ENCODE measurements around the gene NXPH4.
A peak's percentile ranks its signal among the peaks of the same experiment; 100 is the strongest.

Gene NXPH4

DNA sequence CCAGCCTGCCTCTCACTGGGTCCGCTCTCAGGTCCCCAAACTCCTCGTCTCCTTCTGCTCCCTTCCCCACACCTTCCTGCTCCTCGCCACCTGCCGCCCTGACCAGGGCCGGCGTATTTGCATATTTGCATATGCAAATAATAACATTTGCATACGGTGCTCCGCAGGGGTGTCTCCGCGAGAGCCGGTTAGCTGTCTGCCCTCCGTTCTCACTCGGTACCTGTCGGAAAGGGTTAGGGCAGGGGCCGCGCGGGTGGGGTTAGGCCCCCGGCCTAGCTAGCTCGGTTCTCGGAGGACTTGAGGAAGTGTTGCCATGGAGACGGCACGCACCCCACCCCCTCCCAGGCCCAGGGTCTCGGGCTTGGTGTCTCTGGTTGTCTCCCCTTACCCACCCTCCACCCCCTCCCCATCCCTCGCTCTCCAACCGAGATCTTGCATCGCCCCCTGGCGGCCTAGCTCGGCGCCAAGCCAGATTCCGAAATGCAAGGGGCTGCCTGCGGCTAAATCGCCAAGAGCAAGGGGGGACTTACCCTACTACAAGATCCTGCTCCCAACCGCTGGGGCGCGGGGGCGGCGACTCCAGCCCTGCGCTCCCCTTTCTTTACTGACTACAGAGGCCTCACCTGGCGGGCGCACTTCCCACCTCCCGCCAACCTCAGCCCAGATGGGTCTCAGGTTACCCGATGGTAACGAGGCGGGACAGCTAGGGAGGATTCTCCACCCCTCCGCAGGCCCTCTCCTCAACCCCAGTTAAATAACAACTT is 26.3 kb downstream of the NXPH4 start:
- DNase-seq (ENCODE audit: low read depth in 2 of 2), result peak; percentile 60 to 65

DNA sequence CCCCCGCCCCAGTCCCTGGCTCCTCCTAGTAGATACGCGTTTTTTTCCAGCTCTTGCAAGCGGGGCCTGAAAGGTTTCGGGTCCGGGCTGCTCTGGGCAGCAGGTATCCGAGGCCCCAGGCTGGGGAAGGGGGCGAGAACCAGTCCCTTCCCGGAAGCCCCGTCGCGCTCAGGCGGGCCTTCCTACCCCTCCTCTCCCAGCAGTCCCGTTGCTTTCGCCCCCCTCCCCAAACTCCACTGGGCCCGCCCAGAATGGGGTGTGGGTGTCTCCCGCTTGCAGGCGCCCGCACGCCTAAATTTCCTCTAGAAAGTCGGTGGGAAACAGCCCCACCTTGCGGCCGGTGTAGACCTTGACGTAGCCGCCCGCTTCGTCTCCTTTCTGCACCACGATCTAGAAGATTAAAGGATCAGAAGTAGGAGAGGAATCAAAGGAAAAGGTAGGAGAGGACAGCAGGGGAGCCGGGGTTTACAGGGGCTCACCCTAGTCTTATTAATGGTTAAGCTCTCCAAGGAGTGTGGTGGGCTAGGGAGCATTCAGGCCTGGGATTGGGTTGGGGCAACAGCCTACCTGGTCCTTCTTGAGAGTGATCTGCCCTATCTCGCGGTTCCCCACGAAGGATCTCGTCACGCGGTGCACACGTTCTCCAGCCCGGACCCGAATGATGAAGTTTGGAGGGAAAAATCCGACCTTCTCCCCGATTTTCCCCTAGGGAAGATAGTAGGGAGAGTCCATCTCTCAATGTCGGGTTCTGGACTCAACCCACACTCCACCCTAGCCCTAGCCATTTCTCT is 27.1 kb downstream of the NXPH4 start:
- DNase-seq (ENCODE audit: low read depth in 2 of 2), result peak; percentile 79 to 86

DNA sequence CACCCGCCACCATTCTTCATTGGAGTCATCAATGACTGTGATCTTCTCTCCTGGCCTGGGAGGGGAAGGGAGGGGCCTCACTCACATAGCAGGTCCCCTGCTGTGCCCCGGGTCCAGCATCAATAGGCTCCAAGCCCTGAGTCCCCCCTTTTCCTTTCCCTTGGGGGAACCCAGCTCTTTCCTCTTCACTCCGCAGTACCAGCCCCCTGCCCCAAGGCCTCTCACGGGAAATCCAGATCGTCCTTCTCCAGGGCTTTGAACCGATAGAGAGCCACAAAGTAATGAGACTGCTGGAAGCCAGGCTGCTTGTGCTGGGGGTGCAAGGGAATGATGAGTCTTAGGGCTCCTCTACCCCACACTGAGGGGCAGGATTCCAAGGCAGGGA is 27.7 kb downstream of the NXPH4 start:
- DNase-seq (ENCODE audit: low read depth in 2 of 2), result no peak

DNA sequence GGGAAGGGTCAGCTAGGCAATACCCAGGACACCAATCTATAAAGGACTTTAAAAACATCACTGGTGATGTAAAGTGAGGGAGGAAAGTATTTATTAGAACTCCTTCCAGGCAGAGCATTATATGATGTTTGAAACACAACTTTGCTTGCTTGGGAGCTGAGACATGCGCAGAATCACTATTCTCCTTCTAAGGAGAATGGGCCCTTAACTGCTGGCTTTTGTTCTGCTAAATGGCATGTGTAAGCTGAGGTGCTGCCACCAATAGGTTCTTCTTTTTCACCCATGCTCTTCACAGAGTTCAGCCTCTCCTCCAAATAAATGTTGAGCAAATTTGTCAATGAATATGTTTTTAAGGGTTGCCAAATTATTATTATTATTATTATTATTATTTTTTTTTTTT is 30.4 kb downstream of the NXPH4 start:
- DNase-seq (ENCODE audit: low read depth in 2 of 2), result no peak

DNA sequence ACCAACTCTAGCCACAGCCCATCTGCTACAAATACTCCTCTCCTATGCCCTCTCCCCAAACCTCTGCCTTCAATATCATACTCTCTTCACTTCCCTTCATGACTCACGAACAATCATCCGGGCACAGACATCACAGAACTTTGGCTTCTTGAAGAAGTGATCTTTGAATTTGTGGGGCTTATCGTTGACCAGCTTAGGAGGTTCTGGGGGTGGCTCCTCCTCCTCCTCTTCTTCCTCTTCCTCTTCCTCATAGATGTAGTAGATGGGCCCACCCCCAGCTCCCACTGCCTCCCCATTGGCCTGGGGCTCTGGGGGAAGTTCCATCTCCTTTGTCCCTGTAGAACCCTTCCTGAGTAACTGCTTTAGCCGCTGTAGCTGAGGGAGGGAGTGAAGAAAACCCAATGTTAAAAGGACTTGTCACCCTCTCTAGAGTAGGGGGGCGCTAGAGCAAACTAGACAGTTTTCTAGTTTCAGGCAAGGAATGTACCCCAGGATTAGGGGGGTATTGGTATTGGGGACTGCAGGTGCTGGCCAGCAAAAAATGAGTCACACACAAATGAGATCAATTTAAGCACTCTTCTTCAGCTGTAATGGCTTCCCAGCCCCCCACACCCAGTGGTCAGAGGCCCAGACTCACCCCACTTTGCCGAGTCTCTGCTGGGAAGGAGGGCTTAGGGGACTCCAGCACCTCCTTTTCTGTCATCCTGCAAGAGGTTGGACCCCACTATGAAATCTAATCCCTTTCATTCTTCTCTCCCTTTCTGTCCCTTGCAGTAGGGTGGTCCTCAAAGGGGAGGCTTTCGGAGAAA is 32.5 kb downstream of the NXPH4 start:
- no peak for DNase-seq (ENCODE audit: low read depth in 2 of 2)

DNA sequence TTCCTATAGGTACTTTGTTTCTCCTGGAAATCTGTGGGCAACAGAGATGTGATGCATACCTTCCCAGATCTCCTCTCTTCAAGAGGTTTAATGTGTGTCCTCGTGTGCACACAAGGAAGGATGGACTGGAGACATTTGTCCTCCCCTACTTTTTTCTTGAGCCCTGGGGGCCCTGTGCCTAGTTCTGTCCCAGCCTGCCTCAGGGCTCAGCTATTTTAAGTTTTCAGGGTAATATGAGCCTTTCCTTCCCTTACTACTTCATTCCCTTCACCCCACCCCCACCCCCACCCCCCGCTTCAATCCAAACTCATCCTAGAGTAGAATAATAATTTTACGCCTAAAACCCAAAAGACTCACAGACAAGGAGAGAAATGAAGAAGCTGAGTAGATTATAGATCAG is 33.9 kb downstream of the NXPH4 start:
- DNase-seq (ENCODE audit: low read depth in 2 of 2), result no peak

DNA sequence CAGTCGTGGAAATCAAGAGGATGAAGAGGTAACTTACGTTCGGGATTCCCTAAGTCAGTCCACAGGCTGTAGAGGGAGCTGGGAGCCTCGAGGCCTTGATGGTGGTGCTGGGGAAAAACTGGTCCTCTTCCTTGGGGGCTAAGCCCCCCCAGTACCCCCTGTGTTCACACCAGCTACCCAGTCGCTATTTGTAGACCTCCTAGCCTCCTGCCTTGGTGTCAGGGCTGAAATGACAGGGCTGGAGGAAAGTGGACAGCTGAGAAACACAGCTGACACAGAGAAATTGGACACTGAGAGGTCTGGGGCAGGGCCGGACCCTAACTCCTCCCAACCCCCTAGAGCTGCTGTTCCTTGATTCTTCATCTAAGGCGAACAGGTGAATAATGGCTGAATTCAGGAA is 34.4 kb downstream of the NXPH4 start, which contains the start of gene STAC3:
Gene STAC3 (minus strand): TSS at position 232 of the 400 bp plus-strand sequence. CDS start 1,551 bp downstream, outside the sequence.
- no peak for DNase-seq (ENCODE audit: low read depth in 2 of 2)

DNA sequence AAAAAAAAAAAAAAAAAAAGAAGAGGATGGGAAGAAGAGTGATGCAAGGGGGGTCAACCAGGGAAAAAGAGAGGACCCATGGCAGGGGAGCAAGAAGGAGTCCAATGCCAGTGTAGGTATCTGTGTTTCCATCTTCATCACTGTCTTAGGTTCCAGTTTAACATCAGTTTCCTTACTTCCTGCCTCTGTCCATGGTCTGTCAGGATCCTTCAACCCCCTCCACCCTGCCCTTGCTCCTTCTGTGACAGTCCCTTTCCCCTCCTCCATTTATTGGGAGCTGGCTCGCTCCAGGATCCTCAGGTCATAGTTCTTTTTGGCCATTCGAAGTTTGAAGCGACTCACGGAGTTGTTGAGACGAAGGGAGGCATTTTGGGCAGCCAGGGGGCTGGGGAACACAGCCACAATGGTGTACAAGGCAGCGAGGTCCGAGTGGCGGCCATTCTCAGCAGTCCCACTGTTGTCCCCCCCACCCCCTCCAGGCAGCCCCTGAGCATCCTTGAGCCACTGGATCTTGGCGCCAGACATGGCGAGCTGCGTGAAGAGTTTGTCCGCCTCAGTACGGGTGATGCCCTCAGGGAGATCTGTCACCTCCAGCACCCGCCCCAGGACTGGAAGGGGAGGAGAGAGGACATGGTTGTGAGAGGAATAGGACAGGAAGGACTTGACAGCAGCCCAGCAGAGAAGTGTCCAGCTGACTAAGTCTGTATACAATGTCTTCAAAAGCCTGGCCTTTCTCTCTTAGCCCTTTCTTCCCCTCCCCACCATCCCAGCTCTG is 38.1 kb downstream of the NXPH4 start:
- DNase-seq (ENCODE audit: low read depth in 2 of 2), result no peak

DNA sequence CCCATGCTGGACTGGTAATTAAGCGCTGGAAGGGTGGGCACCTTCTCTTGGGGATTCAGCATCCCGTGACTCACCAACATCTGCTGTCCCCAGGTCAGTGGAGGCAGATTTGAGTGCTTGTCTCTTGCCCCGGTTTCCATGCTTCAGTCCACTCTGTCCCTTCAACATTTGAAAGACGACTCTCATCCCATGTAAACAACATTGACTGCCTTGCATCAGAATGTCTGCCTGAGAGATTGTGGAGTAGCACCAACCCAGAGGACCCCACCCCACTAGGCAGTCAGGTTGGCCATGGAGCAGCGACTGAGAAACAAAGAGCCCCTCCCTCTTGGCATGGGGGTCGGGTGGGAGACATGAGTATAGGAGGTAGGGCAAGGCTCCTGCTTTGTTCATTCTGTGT is 39.3 kb downstream of the NXPH4 start:
- no peak for DNase-seq (ENCODE audit: low read depth in 2 of 2)

DNA sequence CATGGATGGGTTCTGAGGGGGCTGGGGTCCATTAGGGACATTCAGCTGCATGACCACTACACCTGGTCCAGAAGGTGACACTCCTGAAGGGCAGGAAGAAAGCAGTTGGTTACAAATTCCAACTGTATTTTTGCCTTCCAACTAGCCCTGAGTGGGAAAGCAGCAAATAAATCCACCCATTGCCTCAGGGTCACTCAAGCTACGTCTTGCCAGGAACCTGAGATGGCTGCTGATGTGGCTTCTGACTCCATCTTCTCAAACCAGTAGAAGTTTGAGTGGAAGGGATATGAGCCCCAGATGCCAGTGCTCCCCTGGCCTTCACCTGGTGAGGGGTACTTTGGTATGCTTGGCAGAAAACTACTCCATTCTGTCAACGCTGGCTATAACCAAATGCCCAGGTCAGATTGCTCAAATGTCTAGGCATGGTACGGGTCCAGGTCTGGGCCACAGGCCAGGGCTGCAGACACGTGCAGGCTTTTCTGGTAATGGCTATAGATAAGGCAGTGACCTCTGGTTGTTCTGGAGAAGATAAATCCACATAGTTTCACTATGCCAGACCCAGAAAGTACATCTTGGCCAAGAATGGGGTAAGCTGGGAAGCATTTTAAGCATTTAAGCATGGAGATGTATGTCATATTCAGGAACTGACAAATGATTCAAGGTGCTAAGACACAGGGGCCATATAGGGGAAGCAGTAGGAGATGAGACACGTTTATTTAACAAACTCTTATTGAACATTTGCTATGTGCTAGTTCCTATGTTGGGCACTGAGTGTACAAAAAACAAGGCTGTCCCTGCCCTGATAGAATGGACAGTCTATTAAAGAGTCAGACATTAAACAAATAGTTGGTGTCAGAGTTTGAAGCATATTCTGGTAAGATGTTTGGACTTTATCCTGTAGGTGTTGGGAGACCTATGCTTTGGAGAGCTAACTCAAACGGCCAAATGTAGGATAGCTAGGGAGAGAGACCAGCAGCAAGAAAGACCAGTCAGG is 42.7 kb downstream of the NXPH4 start:
- no peak for DNase-seq (ENCODE audit: low read depth in 2 of 2)

DNA sequence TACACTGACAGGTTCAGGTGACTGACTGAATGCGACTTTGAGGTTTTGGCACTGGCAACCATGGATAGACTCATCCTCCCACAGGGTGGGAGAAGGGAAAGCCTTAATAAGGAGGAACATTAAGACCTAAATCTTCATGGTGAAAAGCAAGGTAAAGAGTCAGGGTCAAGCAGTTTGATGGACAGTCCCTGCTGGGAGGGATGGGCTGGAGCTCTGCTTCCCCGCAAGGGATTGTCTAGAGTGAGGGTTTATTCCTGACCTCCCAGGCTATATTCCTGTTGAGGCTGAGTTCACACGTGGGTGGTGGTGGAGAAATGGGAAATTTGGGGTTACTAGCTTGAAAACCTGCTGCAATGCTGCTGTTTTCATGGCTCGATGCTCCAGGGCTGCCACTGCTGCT is 43.8 kb downstream of the NXPH4 start:
- DNase-seq (ENCODE audit: low read depth in 2 of 2), result no peak

DNA sequence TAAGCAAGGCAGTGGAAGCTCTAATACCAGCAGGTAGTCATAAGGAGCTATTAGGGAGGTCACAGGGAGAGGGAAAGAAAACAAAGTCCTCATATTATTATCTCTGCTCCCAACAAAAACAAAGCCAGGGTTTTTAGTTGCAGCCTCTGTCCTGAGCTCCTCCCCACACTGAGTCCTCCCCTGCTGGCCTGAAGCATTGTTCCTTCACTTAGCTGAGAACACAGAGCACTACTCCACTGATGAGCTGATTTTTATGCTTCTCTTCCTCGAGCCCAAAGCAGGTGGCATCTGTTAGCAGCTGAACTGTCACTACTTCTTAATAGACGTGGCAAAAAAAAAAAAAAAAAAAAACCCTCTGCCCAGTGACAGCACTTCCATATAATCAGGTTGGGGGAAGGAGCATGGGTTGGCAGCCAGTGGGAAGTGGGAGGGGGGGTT is 44.9 kb downstream of the NXPH4 start:
- no peak for DNase-seq (ENCODE audit: low read depth in 2 of 2)

DNA sequence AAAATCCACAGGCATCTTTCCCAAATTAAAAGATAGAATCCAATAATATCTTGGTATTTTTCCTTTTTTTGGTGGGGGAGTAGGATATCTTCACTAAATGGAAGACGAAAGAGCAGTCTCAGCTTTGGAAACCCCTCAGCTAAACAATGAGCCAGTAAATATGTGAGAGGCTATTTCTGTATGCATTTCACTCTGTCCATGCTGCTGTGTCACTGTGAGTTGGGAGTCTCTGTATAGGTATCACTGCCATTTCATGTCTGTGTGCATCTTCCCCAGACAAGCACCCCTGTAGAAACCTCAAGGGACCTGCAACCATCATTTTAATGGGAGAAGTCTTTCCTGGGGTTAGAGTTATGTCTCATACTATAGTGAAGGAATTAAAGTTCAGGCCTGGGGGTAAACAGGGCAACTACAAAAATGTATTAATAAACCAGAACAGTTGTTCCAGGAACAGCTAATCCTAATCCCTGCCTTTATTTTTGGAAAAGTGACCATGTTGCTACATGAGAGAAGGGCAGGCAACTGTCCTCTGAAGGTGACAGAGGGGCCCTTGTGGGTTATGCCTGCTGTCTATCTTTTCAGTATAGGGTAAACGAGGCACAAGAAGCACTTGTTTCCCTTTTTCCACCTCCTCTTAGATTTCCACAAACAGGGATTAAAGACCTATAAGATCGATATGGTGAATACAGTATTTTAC is 45.7 kb downstream of the NXPH4 start:
- DNase-seq (ENCODE audit: low read depth in 2 of 2), result no peak

DNA sequence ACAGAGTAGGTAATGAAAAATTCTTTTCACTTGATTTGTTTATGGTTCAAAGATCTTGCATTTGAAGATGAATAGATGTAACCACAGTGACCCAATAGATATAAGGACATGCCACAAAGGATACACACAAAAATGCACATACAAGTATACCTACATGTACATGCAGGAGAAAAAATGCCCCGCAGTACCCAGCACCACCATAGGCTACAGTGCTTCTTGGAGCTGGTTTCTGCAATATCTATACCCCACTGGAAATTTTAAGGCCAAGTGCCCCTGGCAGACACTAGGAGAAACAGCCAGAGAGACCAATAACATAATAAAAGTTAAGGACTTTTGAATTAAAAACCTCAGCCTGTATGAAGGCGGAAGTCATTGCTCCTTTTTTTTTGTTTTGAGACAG is 46.5 kb downstream of the NXPH4 start:
- DNase-seq (ENCODE audit: low read depth in 2 of 2), result no peak

DNA sequence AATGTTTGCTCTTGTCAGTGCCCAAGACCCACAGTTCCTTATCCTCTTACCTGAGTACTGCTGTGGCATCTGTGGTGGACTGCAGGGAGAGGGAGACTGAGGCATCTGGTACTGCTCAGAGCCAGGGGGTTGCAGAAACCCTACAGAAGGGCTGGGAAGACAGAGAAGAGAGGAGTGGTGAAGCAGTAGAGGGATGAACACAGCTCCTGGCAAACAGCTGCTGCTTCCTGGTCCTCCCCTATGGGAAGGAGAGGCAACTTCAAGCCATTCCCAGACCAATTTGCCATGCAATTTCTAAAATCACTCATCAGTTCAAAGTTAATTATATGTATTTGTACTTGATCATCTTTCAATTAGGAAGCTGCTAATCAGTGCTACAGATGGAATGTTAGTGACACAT is 50.1 kb downstream of the NXPH4 start:
- DNase-seq (ENCODE audit: low read depth in 2 of 2), result no peak

DNA sequence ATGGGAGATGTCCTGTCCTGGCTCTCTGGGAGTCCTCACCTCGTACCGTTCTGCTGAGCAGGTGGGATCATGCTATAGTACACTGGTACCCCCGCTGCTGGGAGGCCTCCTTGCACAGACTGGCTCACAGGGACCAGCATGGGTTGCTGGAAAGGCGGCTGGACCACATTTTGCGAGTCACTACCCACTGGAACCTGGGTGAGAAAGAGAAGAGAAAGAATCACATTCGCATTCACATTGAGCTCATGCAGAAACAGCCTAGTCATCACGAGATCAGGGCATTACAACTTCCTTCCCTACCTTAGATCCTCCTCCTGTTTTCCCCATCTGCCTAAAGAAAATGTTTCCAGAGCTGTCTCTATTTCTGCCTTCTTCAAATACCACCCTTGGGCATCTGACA is 51.7 kb downstream of the NXPH4 start:
- DNase-seq (ENCODE audit: low read depth in 2 of 2), result peak in 1 of 2 donors; percentile 23

DNA sequence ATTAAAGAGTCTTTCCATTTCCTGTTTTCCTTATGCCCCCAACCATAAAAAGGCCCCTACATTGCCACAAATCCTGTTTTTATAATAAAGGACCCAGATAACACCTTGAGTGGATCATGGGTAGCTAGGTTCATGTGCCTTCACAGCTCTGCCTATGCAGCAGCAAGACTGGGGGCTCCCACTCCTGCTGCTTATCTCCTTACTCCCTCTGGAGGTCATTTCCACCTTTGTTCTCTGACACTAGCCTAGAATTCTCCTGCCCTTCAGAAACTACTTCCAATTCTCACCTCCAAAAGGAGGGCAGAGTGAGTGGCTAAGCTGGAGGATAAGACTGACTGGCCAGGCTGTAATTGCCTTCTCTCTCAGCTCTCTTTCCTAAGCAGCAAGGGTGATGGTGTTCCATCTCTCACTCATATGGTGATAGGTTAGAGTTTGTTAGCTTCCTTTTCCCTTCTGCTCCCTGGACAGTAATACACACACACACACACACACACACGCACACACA is 54.4 kb downstream of the NXPH4 start:
- no peak for DNase-seq (ENCODE audit: low read depth in 2 of 2)

DNA sequence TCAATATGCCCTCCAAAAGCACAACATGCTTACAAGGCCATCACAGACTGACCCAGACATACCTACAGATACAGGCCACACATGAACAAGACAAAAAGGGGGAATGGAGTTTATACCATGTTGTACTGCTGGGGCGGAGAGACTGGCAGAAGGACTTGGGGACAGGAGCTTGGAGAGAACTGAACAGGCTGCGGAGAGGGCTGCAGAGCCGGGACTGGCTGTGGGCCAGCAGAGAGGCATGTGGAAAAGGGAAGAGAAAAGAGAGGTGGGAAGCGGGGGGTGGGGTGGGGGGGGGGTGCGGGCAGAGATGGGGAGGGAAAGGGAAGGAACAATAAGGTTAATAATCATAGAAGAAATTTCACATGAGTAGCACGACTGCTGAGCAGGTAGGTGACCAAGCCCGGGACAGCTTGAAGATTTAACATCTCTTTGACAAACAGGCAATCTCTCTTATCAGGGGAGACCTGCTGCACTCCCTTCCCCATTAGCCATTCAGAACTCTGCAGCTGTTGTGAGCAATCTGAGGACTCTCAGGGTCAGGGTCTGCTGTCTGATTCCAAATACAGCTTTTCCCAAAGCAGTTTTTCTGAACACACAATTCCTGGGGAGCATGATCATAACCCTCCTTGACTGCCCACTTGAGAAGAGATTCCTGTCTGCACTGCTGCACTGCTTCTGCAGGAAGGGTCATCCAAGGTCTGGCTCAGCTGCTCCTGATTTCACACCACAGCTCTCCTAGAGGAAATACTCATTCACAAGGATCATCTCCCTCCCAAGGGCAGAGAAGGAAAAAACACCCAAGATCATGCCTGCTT is 56.0 kb downstream of the NXPH4 start:
- DNase-seq (ENCODE audit: low read depth in 2 of 2), result no peak

DNA sequence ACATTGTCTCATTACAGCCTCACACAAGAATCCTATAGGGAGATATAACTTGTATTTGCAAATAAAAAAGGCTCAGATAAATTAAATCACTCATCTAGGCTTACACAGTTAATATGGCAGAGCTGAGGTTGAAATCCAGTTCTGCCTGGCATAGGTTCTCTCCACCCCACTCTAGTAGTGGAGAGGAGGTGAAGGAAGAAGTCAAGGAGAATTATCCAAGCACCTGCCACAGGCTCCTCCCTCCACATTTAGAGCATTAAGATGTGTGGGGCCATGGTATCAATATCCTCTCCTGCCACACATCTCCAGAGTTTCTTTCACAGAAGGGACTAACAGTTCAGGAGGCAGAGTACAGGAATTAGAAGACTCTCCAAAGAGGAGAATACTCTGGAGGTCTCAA is 56.9 kb downstream of the NXPH4 start:
- no peak for DNase-seq (ENCODE audit: low read depth in 2 of 2)
